ENCODE results near the gene APC2.
"Not testable (repeated sequence)": the region's sequence is repeated elsewhere in the genome, so short reads cannot be mapped to it uniquely, and the experiment has no call there.

Gene APC2

DNA sequence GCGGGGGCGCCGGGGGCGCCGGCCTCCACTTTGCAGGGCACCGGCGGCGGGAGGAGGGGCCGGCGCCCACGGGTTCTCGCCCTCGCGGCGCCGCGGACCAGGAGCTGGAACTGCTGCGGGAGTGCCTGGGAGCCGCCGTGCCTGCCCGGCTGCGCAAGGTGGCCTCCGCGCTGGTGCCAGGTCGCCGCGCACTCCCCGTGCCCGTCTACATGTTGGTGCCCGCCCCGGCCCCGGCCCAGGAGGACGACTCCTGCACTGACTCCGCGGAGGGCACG lies 17.2 kb downstream of the APC2 start:
- no peak for DNase-seq

DNA sequence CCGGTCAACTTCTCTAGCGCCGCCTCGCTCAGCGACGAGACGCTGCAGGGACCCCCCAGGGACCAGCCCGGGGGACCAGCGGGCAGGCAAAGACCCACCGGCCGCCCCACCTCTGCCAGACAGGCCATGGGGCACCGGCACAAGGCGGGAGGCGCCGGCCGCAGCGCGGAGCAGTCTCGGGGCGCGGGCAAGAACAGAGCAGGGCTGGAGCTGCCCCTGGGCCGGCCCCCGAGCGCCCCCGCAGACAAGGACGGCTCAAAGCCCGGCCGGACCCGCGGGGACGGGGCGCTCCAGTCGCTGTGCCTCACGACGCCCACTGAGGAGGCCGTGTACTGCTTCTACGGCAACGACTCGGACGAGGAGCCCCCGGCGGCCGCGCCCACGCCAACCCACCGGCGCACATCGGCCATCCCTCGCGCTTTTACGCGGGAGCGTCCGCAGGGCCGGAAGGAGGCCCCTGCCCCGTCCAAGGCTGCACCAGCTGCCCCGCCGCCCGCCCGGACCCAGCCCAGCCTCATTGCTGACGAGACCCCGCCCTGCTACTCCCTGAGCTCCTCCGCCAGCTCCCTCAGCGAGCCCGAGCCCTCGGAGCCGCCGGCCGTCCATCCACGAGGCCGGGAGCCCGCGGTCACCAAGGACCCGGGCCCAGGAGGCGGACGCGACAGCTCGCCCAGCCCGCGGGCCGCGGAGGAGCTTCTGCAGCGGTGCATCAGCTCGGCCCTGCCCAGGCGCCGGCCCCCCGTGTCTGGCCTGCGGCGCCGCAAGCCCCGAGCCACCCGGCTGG lies 17.8 kb downstream of the APC2 start:
- no peak for DNase-seq

DNA sequence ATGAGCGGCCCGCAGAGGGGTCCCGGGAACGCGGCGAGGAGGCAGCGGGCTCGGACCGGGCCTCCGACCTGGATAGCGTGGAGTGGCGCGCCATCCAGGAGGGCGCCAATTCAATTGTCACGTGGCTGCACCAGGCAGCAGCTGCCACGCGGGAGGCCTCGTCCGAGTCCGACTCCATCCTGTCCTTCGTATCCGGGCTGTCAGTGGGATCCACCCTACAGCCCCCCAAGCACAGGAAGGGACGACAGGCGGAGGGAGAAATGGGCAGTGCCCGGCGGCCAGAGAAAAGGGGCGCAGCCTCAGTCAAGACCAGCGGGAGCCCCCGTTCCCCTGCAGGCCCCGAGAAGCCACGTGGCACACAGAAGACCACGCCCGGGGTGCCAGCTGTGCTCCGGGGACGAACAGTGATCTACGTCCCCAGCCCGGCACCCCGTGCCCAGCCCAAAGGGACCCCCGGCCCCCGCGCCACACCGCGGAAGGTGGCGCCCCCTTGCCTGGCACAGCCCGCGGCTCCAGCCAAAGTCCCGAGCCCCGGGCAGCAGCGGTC lies 18.4 kb downstream of the APC2 start:
- no peak for DNase-seq

DNA sequence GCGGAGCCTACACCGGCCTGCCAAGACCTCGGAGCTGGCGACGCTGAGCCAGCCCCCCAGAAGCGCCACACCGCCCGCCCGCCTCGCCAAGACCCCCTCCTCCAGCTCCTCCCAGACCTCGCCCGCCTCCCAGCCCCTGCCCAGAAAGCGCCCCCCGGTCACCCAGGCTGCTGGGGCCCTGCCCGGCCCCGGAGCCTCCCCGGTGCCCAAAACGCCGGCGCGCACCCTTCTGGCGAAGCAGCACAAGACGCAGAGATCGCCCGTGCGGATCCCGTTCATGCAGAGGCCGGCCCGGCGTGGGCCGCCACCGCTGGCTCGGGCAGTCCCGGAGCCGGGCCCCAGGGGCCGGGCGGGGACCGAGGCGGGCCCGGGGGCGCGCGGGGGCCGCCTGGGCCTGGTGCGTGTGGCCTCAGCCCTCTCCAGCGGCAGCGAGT lies 18.9 kb downstream of the APC2 start:
- DNase-seq, result peak; percentile 26

DNA sequence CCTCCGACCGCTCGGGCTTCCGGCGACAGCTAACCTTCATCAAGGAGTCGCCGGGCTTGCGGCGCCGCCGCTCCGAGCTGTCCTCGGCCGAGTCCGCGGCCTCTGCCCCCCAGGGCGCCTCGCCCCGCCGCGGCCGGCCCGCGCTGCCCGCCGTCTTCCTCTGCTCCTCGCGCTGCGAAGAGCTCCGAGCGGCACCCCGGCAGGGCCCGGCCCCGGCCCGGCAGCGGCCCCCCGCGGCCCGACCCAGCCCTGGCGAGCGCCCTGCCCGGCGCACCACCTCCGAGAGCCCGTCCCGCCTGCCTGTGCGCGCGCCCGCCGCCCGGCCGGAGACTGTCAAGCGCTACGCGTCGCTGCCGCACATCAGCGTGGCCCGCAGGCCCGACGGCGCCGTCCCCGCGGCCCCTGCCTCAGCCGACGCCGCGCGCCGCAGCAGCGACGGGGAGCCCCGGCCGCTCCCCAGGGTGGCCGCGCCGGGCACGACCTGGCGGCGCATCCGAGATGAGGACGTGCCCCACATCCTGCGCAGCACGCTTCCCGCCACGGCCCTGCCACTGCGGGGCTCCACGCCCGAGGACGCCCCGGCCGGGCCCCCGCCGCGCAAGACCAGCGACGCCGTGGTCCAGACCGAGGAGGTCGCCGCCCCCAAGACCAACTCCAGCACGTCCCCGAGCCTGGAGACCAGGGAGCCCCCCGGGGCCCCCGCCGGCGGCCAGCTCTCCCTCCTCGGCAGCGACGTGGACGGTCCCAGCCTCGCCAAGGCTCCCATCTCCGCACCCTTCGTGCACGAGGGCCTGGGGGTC lies 19.5 kb downstream of the APC2 start:
- peak; percentile 24 for DNase-seq

DNA sequence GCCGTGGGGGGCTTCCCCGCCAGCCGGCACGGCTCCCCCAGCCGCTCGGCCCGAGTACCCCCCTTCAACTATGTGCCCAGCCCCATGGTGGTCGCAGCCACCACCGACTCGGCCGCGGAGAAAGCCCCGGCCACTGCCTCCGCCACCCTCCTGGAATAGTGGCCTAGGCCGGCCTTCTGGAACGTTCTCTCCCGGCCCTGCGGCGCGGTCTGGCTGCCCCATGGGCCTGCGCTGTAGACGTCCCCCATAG lies 20.1 kb downstream of the APC2 start:
- DNase-seq, result no peak

DNA sequence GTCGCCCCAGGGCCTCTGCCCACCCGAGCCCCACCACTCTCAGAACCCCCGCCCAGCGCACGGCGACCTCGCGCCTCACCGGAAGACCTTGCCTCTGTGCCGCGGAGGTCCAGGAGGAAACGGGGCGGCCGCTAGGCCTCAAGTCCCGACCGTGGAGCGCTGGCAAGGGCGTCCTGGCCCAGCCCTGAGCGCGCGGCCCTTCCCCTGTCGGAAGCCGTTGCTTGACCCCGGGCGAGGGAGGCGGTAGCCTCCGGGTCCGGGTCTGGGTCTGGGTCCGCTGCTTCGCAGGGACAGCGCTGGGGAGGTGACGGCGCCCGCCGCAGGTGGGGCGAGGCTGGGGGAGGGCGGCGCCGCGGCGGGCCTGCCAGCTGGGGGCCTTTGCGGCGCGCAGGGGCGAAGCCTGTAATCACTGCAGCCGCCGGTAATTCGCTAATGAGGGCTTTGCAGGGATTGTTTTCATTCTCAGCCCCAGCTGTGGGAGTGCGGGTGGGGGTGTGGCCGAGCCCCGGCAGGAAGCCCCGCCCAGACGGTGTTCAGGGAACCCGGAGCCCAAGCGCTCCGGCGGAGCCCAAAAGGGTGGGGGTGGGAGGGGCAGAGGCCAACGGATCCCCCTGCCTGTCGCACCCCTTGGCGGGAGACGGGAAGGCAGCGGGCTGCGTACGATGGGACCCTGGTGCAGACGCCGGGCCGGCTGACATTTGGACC lies 20.5 kb downstream of the APC2 start:
- peak; percentile 80 for DNase-seq

DNA sequence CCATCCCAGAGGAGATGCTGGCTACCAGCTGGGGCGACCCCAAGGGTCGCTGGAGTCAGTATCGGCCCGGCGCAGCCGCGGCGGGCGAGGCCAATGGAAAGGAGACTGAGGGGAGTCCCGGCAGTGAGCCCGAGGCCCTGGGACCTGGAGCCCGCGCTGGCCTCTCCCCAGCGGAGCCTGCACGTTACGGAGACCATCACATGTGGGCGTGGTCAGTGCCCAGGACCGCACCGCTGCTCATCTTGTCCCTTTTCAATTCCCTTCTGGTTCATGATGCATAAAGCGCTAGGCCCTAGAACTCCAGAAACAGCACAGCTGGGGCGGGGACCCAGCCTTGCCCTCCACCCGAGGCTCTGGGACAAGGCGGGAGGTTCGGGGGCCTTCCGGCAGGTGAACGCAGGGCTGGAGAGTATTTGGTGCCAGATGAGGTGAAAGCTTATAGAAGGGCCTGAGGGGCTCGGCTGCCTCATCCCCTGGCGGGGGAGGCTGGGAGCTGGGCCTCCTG lies 21.1 kb downstream of the APC2 start:
- peak; percentile 24 for DNase-seq

DNA sequence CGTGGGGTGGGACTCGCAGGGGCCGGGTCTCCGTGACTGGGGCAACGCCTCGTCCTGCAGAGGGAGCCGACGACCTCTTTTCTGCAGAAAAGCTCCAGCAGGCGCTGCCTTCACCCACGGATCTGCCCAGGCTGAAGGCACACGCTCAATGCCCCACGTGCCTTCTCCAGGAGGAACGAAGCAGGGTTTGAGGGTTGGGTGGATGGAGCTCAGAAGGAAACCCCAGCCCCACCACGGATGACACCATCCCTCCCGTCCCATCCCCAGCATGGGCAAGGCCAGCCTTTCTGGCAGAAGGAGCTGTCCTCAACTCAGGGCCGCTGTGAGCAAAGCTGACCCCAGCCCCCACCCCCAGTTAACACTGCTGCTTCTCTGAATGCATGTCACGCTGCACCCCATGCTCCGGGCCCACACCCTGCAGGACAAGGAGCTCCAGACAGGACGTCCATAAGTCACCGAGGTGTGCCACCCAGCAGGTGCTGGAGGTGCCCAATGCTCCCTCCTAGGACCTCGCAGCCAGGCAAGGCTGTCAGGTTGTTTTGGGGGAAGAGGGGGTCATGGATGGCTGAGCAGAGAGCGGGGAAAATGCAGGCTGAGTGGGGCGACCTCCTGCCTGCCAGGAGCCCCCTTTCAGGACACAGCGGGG lies 21.7 kb downstream of the APC2 start:
- no peak for DNase-seq

DNA sequence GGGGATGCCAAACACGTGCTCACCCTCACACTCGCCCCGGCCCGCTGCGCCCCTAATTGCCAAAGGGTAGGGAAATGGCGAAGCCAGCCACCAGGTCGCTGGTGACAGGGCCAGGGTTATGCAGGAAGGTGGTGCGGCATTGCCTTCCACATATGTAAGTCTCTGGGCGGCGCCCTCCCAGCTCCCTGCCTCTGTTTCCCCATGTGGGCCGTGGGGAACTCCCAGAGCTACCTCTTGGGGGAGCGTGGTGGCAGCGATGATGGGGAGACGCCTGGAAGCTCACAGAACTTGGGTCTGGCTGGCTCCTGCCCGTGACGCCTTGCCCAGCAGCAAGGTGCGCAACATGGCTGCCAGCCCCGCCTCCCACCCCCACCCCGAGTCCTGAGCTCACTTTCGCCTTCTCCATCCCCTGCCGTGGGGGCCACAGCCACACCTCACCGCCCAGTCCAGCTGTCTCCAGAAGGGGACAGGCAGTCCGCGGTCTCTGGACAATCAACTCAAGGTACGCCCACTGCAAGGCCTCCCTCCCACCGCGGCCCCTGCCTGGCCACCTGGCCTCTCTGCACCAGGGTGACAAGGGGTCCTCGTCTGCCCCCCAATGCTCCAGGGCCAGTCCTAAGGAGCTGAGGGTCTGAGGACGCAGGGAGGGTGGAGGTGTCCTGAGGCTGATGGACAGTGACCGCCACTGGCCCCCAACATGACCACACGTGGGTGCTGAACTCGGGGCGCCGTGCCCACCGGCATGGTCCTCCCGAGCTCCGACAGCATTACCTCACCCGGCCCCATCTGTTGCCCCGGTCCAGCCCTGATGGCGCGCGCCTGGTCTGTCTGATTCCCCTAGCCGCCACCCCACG lies 22.5 kb downstream of the APC2 start:
- no peak for DNase-seq

DNA sequence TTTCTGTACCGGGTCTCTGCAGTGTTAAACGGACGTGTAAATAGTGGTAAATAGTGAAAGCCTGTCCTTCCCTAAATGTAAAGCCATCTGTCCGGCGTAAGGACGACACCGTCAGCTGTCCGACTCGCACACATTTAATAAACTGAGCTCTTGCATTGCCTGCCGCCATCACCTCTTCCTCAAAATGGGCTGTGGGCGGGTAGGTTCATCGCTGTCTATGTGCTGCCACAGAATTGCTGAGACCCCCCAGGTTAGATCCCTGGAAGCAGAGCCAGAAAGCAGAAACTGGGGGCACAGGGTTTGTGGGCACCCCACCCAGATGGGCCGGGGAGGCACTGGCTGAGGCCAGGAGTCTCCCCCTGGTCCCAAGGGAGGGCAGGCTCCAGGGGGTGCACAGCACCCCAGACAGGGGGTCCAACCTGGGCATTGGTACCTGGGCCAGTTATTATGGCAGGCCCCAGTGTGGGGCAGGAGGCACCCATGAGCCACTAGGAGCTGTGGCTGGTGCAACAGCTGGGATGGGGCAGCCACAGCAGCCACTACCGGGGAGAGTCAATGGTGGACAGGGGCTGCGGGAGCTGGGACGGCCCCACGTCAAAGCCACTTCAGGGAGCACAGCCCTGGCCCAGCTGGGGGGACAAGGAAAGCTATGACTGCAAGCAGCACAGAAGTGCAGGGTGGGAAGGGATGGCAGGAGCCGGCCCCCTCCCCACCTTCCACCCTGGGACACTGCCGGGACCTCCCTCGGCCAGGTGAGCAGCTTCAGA lies 23.3 kb downstream of the APC2 start:
- DNase-seq, result no peak

DNA sequence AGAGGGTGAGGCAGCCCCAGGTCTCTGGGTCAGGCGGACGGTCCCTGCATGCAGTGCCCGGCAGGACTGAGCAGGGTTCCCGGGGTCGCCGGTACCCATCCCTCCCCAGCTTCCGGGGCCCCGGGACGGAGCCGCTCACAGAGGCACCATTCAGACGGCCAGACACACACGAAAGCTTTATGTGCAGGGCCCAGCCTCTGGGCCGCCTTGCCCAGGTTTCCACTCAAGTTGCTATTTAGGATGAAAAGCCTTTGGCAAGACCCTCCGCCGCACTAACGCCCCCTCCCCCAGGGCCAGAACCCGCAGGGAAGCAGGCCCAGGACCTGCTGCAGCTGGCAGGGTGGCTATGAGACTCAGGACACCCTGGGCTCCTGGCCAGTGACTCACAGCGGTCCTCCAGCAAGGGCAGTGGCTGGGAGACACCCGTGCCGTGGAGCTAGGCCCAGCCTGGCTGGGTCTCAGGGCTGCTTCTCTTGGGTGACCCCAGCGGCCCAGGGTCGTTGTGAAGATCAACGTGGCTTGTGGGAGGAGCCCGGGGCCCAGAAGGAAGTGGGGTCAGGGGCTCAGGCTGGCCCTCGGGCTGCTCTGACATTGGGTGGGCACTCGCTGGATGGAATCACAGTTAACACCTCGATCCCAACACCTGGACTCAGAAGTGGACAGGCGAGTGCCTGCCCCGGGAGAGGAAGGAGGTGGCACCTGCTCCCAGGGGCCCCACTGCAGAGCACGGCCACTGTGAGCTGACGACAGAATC lies 24.3 kb downstream of the APC2 start:
- no peak for DNase-seq

DNA sequence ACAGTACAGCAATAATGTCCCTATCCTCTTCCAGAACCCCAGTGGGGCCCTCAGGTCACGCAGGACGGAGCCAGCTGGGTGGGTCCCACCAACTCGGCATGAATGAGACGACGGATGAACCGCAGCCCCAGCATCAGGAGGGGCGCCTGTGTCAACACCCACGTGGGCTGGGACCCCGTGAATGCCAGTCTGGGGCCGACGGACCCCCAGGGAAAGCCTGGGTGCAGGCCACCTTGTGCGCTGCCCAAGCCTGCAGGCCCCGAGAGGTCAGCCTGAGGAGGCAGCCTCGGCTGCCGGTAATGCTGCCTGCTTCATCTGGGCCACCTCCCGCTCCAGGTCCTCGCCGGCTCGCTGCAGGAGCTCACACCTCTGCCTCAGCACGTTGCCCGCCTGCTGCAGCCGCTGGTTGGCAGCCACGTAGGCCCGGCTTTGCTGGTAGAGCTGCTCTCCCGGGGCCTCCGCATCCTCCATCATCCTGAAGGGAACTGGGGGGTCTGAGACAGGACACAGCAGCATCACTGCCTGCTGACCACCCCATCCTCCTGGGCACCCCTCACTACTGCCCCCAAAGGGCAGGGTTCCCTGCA lies 24.9 kb downstream of the APC2 start:
- no peak for DNase-seq

DNA sequence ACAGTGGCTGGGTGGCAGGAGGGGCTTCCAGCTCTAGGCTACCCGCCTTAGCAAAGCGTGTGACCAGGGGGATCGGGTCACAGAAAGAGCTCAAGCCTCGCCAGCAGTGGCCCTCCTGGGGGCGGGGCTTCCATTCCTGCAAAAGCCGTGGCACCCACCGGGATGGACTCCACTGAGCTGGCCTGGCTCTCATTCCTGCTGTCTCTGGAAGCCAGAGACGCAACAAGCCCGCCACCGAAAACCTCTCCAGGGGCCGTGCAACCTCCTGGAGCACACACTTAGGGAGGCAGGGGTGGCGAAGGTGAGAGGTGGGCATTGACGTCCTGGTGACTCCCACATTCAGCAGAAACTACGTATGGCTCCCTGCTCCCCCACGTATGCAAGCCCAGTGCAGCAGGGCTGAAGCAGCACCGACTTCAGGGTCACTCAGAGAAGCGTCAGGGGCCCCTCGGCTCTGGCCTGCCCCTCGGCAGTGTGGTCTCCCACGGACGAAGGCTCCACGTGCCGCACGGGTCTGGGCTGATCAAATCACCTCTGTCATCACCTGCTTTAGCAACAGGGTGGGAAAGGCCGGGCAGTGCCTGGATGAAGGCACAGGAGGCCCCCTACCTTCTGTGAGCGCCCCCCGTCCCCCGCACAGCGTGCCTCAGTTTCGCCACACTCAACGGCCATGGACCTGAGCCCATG lies 26.0 kb downstream of the APC2 start:
- no peak for DNase-seq

DNA sequence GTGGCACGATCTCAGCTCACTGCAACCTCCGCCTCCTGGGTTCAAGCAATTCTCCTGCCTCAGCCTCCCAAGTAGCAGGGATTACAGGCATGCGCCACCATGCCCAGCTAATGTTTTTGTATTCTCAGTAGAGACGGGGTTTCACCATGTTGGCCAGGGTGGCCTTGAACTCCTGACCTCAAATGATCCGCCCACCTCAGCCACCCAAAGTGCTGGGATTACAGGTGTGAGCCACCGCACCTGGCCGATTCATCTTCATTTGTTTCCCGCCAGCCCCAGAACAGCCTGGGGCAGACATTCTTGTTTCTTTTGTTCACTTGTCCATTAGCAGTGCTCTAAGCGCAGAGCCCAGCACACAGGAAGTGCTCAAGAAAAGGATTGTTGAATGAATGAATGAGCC lies 27.1 kb downstream of the APC2 start:
- not testable (repeated sequence) for DNase-seq

DNA sequence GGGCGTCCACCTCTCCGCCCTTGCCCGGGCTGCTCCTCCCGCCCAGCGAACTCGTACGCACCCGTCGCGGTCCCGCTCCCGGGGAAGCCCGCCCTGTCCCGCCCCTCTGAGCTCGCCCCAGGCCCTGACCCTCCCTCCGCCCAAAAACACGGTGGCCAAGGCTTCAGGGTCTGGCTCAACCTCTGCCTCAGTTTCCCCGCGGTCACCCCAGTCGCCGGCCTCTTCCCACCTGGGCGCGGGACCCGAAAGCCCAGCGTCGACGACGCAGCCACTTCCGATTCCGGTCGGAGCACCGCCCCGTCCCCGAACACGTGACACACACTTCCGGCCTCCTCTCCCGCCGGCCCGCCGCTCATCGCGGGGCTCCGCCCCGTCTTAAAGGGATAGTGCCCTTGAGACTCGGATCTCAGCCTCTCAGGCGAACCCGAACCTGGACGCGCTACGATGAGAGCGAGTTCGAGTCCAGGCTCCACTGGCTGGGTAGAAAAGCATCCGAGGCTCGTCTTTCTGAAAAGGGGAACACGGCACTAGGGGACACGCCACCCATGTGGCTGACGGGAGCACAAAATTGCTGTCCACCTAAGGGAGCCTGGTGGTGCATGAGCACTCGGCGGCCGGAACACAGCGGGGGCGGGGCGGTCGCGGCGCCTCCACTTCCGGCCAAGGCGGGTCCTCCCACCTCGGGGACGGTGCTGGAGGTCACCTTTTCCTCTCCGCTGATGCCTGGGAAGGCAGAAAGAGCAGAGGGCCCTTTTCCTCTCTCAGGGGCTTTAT lies 29.2 kb downstream of the APC2 start, which contains the start of gene C19orf25:
Gene C19orf25 (minus strand): TSS at position 282 of the 774 bp plus-strand sequence. CDS start 312 bp downstream, outside the sequence.
- peak; percentile 92 for DNase-seq

DNA sequence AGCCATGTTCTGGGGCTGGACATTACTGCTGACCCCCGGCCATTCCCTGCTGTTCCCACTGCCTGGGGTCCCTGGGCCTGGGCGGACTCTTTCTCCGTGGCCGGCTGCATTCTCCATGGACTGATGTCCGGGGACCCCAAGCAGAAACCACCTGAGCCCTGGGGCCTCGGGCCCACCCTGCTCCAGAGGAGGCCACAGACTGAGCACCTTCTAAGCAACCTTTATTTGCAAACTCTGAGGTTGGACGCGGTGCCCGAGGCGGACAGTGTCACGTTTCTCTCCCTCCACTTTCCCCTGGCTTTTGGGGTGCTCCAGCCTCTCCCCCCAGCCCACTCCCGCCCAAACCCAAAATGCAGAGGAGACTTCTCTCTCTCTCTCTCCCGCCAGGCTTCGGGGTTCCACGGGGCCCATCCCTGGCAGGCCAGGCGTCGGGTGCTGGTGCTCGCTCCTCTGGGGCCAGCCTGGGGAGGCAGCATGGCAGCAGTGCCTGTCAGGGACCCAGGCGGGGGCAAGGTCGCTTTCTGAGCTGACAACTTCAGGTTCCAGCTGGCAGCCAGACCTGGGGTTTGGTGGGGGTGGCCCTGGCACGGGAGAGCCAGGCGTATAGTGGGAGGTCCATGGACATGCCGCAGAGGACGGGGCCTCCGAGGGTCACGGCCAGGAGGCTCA lies 31.4 kb downstream of the APC2 start:
- DNase-seq, result no peak

DNA sequence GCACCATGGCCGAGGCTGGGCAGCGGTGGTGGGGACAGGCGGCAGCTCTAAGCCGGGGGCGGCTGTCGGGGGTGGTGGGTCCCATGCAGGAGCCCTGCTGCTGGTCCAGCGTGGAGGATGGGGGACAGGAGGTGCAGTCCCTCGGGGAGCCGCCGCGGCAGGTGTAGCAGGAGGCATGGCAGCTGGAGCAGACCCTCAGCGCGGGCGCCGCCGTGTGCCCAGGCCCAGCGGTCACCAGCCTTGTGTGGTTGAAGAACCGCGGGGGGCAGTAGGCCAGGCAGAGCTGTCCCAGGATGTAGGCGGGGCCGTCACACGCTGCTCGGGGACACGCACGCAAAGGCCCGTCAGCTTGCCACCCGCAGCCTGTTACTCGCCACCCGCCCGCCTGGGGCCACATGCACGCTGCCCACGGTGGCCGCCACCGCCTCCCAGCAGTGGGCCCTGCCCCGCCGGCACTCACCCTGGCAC lies 32.0 kb downstream of the APC2 start:
- no peak for DNase-seq

Data from CD4-positive, alpha-beta T cell treated with Interleukin-17A for 1 hour (primary cell).